NCI-H1417 (cell line): ENCODE results near the gene TBC1D5.
"Not testable (repeated sequence)": the region's sequence is repeated elsewhere in the genome, so short reads cannot be mapped to it uniquely, and the experiment has no call there.

Source experiments
- DNase-seq, 3 experiments: peaks; one replicate each; lab custom pipeline; 2025; lab: John Stamatoyannopoulos, UW

Gene TBC1D5

DNA sequence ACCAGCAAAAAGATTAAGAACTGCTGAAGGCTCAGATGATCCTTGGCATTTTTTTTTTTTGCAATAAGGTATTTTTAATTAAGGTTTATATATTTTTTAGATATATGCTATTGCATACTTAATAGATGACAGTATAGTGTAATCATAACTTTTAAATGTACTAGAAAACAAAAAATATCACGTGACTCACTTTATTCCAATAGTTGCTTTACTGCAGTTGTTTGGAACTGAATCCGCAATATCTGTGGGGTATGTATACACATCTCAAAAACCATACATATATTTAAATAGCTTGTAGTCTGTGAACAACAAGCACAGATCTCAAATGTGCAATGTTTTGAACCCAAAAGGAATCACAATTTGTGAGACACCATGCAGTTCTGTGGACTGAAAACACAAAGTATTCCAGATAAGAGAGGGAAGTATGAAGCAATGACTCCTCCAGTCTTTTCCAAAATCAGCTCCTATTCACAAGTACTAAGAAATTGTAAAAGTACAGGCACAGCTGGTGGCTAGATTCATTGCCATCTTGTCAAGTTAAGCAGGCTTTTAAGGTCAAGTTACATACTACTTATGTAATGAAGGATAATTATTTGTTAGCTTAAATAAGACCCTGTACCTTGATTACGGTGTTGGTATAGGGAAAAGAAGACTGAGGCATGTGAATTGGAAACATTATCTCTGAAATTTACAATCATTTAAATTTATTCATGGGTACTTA is 331.1 kb downstream of the TBC1D5 start:
- DNase-seq: peak; percentile 5 to 66 (median 7)

GRCh38 chr3:17407576-17407975 is 334.9 kb downstream of the TBC1D5 start:
- DNase-seq: no peak

DNA sequence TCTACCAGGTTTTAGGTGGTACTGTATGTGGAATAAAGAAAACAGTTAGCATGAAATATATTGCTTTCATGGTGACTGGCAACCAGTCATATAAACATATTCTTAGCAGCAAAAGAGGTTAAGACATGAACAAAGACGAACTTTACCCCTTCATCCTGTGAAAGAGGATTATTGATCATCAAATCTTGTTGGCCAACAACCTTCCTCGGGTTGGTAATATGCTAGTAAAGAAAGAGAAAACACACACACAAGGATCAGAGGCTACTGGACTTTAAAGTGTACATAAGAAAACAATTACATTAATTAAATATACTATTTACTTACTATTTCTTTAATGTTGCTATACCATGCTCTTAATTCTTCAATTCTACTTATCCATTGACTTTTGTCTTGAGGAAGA is 337.9 kb downstream of the TBC1D5 start:
- no peak for DNase-seq

- DNase-seq: no peak
These were observed 340.0 kb downstream of the TBC1D5 start for GRCh38 chr3:17402442-17402841.

- DNase-seq: no peak
These were observed 340.5 kb downstream of the TBC1D5 start for GRCh38 chr3:17401912-17402311.

GRCh38 chr3:17399586-17399985 is 342.8 kb downstream of the TBC1D5 start:
- no peak for DNase-seq

- no peak for DNase-seq
These were observed 343.4 kb downstream of the TBC1D5 start for GRCh38 chr3:17398959-17399551.

DNA sequence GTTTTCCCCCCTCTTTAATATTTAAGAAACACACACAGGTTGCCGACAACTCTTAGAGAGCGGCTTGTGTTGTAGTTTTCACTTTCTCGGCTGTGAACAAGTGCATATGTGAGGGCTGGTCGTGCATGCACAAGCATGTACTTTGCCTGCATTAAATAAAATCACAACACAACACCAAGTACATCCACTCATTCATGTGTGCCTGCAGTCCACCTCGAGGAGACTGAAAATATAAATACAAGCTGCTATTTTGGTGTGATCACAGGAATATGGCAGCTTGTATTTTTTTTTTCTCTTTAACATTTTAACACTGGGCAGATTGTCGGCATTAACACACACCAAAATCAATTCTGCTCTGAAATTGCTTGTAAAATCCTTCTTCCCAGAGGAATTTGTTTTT is 346.4 kb downstream of the TBC1D5 start:
- no peak for DNase-seq

- DNase-seq: no peak
These were observed 347.8 kb downstream of the TBC1D5 start for GRCh38 chr3:17394541-17395155.

GRCh38 chr3:17392516-17392915 is 349.9 kb downstream of the TBC1D5 start:
- not testable (repeated sequence) for DNase-seq

DNA sequence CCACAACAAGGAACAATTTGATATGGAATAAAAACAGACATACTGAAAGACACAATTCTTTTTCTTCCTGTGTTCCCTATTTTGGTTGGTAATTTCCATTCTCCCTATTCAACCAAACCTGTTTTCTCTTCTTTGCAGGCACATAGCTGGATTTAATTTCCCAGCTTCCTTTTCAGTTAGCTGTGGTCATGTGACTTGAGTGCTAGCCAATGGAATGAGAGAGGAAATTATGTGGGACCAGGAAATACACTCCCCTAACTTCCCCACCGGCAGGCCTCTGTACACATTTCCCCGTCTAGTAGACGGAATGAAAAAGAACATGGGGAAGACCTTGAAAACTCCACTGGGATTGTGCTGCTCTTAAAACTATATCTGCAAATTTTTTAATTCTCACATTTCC is 351.6 kb downstream of the TBC1D5 start:
- no peak for DNase-seq

DNA sequence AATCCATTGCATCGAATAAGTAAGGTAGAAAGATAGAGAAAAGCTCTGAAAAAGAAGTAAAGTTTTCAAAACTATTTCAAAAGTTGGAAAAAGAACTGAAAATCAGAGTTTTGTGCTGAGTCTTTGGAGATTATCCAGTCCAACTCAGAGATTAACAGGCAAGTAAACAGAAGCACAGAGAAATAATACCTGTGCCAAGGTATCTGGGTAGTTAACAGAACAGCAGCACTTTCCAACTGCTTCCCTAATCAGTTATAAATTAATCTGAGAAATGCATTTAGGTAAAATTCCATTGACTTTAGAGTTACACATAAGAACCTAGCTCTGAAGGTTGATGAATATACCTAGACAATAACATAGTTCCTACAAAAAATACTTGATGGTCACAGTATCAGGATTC is 355.3 kb downstream of the TBC1D5 start:
- no peak for DNase-seq

- DNase-seq: no peak
These were observed 356.0 kb downstream of the TBC1D5 start for GRCh38 chr3:17386432-17386831.

DNA sequence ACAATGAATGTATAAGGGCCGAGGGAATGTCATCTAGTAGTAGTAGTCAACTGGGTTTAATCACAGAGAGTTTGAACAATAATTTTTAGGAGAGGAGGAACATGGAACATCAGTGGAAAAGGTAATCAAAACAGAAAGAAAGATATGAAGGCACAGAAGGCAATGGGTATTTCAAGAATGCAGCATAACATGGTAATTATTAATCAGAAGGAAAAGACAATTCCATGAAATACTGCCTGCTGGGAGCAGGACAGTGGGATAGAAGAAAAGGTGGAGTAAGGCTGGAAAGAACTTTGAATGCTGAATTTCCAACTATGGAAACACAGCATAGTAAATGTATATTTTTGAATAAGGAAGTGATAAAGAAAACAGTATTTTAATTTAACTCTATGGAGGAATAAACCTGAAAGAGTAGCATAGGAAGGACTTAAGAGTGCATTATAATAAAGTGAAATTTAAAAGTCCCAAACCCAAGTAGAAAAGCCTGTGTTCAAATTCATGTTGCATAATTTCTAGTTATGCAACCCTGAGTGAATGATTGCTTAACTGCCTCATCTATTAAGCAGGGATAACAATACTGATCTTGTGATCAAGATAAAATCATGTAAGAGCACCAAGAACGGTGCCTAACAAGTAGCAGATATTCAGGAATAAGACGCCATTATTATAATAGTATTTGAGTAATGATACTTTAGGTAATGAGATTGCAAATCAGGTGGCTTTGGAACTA is 357.7 kb downstream of the TBC1D5 start:
- DNase-seq: no peak

DNA sequence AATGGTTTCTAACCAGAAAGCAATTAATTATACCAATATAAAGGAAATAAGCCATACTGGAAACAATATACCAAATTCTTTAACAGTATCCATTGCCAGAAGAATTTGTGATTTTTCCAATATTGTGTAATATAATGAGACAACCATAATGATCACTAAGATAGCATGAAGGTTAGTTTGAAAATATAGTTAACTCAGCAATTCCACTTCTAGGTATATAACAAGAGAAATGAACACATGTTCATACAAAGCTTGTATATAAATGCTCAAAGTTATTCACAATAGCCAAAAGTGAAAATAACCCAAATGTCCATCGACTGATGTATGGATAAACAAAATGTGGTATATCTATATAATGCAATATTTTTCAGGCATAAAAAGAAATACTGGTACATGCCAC is 369.1 kb downstream of the TBC1D5 start:
- DNase-seq: no peak

DNA sequence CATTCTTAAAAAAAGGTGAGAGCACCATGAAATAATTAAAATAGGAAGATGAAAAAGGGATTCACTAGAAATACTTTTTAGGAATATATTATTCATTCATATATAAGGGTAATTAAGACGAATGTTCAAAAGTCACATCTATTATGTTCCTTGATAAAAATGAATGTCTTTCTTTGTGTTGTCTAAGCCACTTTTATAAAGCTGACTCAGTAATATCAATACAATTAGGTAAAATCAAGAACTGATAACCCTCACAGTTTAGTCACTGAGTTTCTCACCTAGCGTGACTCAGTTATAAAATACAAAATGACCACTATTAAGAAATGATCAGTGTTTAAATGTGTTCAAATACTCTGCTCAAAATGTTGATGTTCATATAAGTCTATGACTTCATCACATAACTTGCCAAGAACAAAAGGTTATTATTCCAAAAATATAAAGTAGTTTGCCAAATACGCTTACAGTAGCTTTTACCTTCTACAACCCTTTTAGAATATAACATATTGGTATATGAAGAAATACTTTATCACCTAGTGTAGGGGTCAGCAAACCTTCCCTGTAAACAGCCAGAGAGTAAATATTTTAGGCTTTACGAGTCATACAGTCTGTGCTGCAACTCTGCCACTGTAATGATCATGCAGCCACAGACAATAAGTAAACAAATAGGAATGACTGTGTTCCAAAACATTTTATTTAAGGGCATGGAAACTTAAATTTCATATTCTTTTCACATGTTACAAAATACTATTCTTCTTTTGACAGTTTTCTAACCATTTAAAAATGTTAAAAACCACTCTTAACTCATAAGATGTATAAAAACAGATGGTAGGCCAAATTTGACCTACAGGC is 369.8 kb downstream of the TBC1D5 start:
- no peak for DNase-seq

- DNase-seq: no peak
These were observed 372.5 kb downstream of the TBC1D5 start for GRCh38 chr3:17369973-17370372.

DNA sequence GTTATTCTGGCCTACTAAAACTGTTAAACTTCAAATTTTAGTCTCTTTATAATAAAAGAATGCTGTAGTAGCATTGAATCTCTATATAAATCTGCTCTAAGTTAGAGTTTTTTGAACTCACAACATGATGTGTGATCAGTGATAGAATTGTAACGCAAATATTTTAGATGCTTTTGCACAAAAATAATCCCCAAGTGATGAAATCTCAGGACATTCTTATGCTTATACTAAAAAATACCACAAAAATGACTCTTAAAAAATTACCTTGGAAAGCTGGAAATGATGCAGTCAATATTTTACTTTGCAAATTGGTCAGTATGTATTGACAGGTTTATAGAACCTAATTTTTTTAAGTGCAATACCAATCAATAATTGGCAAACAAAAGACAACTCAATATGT is 375.3 kb downstream of the TBC1D5 start:
- no peak for DNase-seq

DNA sequence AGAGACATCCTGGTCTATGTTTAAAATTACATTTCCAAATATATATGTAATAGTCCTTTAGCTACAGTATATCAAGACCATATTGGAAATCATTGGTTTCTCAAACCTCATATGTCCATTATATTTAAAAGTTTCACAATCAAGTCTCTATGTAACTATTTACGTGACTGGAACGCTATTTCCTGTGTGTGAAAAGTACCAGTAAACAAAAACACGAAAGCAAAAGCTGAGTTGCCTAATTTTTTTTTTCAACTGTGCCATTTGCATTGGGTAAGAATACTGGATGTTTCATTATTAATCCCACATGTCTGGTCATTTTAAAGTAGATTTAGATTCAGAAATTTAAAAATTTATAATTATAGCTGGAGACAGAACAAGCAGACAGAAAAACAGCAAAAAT is 381.4 kb downstream of the TBC1D5 start:
- DNase-seq: no peak

GRCh38 chr3:17359911-17360310 is 382.5 kb downstream of the TBC1D5 start:
- no peak for DNase-seq

GRCh38 chr3:17357035-17357710 is 385.3 kb downstream of the TBC1D5 start:
- no peak for DNase-seq
